Stomach (tissue), 4 donors: ENCODE results near the gene LSM3.

Experiments used
- POLR2A ChIP-seq, 4 donors: fragments of 450-650 bp; IDR thresholded peaks; one replicate each; pipeline ENCODE4 v1.6.1; 2016; ENCODE audit warnings: antibody characterized with exemption in 4 of 4, control low read depth in 2 of 4, mild to moderate bottlenecking in 1 of 4, moderate library complexity in 1 of 4
- TF ChIP-seq, protein P1 (sequence below), 7 experiments: fragments of 450-650 bp in 4 of 7; fragments of 200-600 bp in 3 of 7; sonication (generic) in 3 of 7; IDR thresholded peaks; one replicate each; pipeline ENCODE4 v1.5.1; 2016 to 2019; ENCODE audit warnings: antibody characterized with exemption in 7 of 7, control low read depth in 2 of 7, mild to moderate bottlenecking in 1 of 7

DNA sequence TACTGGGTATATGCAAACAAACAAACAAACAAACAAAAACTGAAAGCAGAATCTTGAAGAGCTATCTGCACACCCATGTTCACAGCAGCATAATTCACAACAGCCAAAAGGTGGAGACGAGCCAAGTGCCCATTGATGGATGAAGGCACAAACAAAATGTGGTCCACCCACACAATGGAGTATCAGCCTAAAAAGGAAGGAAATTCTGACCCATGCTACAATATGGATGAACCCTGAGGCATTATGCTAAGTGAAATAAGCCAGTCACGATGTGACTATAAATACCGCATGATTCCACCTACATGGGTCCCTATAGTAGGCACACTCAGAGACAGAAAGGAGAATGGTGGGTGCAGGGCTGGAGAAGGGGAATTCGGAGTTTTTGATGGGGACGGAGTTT lies 24.3 kb upstream of the LSM3 start:
- TF ChIP-seq, protein P1, sequence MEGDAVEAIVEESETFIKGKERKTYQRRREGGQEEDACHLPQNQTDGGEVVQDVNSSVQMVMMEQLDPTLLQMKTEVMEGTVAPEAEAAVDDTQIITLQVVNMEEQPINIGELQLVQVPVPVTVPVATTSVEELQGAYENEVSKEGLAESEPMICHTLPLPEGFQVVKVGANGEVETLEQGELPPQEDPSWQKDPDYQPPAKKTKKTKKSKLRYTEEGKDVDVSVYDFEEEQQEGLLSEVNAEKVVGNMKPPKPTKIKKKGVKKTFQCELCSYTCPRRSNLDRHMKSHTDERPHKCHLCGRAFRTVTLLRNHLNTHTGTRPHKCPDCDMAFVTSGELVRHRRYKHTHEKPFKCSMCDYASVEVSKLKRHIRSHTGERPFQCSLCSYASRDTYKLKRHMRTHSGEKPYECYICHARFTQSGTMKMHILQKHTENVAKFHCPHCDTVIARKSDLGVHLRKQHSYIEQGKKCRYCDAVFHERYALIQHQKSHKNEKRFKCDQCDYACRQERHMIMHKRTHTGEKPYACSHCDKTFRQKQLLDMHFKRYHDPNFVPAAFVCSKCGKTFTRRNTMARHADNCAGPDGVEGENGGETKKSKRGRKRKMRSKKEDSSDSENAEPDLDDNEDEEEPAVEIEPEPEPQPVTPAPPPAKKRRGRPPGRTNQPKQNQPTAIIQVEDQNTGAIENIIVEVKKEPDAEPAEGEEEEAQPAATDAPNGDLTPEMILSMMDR (IDR thresholded peaks at IDR 0.05): no peak
- TF ChIP-seq POLR2A (IDR thresholded peaks at IDR 0.05): no peak
